RPMI8226 (cell line): ENCODE measurements around the gene GPR146.

Experiments
- DNase-seq: peaks from one replicate; pipeline ENCODE4 v3.0.0-alpha.2; 2015

The GPR146 gene

DNA sequence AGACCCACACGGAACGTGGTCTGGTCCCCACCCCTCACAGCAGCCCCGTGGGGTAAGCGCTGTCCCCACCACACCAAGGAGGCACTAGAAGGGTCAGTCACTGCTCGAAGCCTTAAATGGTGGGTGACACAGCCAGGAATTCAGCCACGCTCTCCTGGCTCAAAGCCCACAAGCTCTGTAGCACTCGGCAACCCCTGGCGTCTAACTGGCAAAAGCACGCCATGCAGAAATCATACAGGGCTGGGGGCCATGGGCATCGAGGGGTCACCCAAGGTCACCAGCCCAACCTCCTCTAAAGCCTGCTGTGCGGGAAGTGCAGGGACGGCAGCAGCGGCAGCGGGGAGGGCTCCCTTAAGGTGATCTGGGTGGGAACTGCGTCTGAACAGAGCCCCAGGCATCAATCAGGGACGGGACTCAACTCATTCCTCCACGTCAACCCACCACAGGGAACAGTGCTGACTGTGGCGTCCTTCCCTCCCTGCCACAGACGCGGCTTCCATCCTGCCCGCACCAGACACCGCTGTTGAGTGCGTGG, 51.3 kb downstream of the GPR146 start:
- DNase-seq: no peak

DNA sequence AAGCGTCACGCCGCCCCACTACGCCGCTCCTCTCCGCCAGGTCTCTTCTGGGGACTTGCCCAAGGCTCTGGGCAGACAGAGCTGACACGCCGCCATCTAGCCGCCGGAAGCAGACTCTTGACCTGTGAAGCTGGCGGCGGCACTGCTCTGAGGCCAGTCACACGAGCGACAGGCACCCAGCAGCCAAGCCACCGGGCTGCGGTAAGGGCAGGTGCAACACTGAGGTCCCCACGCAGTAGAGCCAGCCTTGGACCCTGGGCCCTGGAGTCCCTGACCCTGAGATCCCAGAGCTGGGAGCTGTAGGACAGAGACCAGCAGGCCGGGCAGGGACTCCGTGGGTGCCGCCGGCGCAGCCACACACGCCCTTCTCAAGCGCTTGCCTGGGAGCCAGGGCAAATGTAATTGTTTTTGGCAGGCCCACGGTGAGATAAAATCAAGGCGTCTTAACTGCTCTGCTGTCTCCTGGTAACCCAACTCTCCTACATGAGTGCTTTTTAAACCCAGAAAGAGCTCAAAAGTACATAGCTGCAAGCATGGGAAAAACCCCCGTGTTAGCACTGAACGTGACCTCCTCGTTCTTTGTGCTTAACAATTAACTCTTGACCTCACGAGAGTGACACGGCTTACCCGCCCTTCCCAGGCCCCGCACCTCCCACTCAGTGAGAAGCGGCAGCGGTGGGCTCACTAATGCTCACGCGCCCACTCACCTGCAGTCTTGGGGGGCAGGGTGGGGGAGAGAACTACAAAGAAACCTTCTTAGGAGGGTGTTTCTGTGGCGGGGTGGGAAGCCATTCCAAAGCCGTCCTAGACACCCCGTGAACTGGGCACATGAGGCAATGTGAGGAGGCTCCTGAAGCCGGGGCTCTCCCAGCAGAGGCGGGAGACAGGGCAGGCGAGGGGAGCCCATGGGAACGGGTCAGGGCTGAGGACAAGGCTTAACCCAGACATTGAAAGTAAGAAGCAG, 52.1 kb downstream of the GPR146 start:
- DNase-seq: no peak

DNA sequence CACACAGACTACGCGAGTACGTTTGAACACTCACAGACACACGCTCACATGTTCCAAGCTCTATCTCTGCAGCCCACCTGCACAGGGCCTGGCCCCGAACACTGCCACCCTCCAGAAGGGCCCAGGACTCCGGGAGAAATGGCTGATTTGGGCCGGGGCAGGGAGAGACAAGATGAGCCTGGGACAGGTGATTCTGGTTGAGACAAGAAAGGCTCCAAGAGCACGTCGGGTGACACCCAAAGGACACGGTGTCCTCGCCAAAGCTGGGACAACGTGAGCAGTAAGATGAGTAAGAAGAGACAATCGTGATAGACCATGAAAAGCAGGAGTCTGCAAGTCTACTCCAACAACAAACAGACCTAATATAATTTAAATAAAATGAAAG, 52.8 kb downstream of the GPR146 start:
- no peak for DNase-seq

DNA sequence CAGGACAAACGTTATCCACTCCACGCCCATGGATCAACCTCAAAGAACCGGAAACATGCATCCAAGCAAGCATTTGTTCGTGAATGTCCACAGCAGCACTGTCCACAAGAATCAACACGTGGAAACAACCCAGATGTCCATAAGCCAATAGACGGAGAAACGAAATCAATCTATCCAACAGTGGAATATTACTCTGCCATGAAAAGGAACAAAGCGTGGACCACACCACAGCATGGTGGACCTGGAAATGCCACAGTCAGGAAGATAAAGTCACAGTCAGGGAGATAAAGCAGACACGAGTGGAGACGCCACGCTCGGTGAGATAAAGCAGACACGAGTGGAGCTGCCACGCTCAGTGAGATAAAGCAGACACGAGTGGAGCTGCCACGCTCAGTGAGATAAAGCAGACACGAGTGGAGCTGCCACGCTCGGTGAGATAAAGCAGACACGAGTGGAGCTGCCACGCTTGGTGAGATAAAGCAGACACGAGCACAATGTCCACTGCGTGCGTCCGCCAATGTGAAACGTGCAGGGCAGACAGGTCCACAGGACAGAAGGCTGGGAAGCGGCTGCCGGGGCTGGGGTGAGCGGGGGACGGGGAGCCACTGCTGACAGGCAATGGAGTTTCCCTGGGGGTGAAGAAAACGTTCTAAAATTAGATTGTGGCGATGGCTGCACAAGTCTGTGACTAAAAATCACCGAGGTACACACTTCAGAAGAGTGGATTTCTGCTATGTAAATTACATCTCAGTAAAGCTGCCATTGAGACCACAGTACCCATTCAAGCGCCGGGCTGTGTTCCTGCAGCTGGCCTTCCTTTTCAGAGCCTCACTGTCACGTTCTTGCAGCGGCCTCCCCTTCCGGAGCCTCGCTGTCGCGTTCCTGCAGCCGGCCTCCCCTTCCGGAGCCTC, 54.2 kb downstream of the GPR146 start:
- no peak for DNase-seq

DNA sequence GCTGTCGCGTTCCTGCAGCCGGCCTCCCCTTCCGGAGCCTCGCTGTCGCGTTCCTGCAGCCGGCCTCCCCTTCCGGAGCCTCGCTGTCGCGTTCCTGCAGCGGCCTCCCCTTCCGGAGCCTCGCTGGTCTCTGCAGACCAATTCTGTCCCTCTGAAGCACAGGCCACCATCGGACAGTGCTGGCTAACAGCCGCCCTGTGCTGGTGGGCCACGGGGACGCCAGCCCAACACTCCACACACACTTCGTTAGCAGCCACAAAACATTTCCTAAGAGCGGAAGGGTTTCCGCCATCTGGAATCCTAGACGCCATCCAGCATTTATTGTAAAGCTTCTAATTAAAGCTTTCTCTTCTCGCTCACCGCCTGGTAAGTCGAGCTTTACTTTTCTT, 54.8 kb downstream of the GPR146 start:
- no peak for DNase-seq

DNA sequence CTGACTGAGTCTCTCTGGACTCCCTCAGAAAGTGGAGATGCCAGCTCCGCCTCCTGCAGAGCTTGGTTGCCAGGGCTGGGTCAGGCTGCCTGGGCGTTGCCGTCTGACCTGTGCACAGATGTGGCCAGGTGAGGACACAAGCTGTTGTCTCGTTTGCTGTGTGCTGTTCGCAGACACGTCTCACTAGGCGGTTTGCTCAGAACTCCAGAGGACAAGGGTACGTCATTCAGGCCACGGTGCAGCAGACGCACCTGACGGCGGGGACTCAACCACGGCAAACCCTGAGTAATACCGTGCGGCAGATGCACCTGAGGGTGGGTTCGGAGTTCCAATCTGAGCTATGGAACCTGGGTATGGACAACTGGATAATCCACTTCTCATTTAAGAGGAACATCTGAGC, 55.3 kb downstream of the GPR146 start:
- DNase-seq: no peak

DNA sequence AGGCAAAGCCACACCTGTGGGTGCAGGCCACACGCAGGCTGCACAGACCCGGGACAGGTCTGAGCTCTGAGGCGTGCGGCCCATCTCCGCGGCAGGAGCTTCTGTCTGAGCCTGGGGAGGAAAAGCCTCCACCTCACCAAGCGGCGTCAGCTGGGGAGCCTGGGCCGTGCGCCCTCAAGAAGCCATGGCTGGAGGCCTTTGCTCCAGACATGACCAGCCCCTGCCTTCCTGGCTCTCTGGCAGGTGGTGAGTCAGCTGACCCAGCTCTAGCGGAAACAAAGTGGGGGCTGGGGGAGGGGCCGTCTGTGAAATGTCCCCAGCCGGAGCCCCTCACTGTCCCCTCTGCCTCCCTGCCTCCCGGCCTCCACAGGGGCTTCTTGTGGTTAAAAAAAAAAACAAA, 56.0 kb downstream of the GPR146 start:
- DNase-seq: no peak

DNA sequence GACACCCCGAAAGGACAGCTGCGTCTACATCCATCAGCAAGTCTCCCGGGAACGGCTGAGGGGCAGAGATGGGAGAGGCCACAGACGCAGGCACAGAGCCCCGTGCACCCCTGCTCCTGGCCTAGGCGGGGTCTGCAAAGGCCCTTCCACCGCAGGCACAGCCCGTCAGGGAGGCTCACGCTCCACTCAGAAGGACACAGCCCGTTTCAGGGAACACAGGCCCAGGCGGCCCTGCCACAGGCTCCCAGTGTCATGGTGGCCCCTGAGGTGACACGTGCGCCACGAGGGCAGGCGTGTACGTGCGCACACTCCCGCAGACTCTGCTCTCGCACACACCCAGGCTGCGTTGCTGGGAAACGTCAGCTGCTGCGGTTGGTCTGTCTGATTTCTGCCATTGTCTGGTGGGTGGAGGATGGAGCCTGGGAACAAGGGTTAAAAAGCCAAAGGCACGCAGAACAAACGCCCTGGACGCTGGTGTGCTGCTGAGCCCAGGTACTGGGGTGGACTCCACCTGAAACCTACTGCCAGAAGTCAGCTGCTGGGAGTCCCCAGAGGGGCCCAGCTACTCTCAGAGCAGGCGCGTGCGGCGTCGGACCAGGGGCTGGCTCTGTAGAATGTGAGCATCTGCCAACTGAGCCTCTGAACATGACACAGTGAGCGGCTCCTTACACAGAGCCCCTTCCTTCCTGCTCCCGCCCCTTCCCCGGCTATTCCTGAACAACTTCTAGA, 56.7 kb downstream of the GPR146 start:
- DNase-seq: no peak

DNA sequence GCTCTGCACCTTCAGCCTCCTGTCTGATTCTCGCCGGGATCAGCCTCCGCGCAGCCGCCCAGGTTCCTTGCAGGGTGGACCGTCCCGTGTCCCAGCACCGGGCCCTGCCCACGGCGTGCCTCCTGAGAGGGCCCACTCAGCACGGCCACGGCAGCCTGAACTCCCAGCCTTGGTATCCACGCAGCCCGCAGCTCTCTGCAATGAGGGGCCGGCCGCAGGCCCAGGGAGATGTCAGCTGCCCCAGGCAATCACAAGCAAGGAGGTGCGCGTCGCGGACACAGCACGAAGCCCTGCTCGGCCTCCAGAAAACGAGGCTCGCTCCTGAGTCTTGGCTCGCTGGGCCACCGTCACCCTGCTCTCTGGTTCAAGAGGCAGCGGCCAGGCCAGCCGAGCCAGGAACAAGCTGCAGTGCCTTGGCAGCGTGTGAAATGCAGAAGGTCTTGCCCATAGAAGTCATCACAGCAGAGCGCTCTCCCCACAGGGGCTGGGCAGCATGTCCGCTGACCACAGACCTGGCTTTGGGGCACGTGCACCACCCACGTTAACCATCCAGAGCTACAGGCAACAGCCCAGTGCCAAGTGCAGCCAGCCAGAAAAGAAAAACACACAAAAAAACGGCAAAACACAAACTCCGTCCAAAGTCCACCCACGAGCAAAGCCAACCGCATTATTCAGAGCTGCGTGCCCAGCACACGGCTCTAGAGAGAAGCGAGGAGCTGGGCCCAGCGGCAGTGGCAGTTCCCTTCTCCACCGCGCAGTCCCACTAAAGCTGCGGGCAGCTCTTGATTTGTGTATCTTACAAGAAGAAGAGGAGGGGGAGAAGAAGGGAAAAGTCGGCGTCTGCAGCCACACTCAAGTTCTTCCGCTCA, 57.5 kb downstream of the GPR146 start:
- DNase-seq: no peak

DNA sequence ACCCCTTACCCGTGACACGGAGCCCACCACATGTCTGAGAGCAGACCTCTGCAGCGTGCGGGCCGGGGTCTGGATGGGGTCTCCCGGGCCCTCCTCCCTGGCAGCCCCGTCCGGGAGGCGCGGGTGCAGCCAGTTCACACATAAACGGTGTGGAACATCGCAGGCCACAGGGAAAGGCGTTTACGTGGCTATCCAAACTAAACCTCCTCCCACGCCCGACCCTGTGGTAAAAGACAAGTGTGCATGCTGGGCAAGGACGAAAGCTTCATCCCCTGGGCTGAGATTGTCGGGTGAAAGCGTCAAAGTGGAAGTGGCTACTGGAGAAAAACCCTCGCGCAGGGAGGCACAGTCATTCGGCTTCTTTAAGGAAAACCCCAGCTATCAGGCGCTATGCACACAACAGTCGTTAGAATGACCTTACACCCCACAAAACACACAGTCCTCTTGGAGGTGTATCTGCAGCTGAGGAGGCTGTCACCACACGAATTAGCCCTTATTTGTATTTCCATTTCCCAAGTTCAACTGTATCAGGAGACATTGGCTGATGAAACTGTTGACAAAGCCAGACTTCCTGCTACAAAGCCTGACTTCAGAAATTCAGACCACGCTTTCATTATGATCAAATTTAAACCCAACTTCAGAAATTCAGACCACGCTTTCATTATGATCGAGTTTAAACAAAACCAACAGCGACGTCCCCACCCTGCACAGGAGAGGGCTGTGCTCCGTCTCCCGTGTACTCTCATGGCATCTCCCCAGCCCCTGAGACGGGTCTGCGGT, 58.9 kb downstream of the GPR146 start:
- DNase-seq: no peak

DNA sequence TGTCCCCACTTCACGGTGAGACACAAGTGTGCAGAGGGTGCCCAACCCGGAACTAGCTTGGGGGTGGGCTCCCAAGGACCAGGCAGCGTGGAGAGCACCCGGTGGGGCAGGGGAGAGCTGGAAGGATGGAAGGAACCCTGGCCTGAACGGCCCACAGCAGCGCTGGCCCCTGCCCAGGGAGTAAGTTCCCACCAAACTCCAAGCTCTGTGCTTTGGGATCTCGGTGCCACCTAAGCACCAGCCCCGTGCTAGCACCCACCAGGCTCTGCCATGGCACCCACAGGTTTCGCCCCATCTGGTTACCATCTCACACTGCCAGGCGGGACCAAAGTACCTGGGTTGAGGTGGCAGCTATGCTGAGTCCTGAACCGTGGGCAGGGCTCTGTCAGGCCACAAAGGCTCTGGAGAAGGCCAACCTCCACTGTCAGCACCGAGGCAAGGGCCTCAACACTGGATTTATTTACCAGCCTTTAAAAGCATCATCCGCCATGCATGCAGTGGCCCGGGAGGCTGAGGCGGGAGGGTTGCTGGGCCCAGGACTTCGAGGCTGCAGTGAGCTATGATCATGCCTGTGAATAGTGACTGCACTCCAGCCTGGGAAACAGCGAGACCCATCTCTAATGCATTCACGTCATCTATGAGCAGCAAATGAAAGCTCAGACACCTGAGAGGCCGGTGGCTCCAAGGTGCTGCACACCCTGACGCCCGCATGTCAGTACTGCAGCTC, 59.6 kb downstream of the GPR146 start:
- DNase-seq: no peak

DNA sequence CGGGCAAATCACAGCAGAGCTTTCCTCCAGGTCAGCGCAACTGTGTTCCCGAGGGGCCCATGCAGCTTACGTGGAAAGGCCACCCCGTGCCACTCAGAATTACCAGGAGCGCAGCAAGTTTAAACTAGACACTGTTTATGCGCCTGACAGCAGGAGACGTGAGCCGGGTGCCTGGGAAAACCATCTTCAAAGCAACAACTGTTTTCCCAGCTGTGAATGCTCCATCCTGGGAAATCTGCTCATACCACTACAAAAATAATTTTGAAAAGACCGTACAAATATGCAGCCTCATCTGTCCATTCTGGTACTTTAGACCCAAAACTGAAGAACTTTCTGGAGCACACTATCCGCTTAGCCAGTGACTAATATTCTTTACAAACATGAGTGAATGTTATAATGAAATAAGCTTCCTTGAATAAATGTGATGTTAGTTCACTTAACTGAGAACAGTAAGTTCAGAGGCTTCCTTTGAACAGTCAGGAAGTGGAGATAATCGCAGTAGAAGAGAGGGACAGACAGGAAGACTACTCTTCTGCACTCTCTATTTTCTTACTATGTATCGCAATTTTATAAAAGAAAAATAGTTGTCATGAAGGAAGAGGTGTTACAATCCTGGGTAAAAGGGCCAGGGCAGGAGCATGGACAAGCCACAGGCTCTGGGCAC, 60.3 kb downstream of the GPR146 start:
- no peak for DNase-seq

DNA sequence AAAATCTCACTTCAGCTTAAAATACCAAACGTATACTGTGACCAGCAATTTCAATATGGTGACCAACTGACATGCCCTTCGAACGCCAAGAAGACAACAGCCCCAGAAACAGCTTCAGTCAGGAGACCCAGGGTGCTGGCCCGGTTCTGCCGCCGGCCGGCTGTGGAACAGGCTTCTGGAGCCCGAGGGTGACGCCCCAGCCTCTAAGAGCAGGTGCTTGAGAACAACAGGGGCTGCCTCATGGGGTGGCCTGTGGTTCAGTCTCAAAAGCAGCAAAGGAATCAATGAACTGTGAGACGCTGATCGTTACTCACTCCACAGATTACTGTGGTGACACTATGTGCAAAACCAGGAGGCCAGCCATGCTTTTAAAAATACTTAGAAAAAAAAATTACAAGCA, 60.8 kb downstream of the GPR146 start:
- DNase-seq: no peak

DNA sequence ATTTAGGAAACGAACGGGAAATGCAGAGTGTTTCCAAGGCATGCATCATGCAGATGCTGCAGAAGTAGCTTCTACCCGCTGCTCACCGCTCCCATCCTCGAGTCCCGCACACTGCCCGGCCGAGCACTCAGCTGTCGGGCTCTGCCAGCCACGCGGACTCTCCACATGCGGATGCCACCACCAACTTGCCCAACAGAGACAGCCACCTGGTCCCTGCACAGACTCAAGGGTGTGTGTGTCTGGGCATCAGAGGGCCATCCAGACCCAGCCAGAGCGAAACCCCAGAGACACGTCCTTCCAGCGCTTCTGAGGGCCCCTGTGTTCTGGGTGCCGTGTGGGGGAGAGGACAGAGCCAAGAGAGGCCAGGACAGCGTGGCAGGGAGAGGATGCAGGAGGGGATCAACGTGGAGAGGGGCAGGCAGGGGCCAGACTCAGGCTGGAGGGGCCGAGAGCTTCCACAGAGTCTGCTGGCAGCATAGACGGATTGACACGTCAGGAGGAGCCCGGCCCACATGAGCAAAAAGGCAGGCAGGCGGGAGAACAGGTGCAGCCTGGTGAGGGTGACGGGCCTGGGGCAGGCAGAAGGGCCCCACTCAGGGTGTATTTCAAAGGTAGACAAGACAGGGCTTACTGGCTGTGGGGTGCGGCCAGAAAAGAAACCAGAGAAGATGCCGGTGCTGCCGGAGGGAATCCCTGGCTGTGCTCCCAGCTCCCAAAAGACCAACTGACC, 61.9 kb downstream of the GPR146 start:
- DNase-seq: no peak

DNA sequence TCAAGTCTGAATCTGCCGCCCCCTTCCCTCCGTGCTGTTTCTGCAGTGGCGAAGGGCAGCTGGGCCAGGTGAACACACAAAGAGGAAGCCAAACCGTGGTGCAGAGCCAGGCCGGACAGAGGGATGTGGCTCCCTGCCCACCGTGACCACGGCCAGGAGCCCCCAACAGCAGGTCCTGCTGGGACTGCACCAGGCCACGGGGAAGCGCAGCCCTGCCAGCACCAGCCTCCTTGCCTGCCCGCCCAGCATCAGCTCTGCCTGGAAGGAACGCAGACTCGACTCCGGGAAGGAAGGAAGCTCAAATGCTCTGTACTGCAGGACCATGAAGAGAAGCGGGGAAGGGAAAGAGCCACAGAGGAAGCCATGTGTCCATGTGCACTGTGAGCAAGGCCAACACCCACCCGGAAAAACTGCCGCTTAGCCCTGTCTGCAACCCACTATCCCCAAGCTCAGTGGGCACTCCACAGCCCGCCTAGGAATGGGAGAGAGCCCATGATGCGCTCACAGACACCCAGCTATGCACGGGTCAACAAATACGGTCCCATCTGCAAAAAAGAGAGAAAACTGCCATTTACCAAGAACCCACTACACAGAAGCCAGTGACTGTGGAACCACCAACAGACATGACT, 62.6 kb downstream of the GPR146 start:
- DNase-seq: no peak

DNA sequence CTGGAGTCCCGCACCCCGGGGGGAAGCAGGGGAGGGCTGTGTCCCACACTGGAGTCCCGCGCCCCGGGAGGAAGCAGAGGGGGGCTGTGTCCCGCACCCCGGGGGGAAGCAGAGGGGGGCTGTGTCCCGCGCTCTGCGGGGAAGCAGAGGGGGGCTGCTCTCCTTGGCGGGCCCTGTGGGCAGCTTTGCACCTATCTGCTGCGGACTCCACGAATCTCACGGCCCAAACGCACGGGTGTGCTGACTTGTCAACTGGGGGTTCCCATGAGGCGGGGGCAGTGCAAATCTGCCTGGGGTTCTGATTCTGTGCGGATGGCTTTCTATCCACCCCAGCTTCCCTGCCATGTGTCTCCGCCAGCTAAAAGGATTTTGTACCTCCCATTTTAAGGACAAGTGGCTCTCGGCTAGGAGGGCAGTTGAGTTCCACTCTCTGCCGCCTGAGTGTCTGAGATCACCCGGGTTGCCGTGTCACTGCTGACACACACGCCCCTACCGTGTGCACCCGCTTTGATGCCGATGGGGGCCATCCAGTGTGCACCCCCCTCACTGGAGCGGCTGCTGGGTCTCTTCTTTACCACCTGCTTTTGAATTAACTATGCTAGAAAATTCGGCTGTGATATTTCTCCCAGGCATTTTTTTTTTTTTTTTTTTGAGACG, 64.0 kb downstream of the GPR146 start:
- DNase-seq: no peak
